ENCODE measurements around the gene TRUB1.

Gene TRUB1

GRCh38 chr10:114982989-114983388 is 45.0 kb downstream of the TRUB1 start:
- no peak for DNase-seq (ENCODE audit: low read depth)

- DNase-seq (ENCODE audit: low read depth): no peak
These were observed 50.0 kb downstream of the TRUB1 start for GRCh38 chr10:114987995-114988394.

- no peak for DNase-seq (ENCODE audit: low read depth)
These were observed 52.6 kb downstream of the TRUB1 start for GRCh38 chr10:114990586-114990985.

- no peak for DNase-seq (ENCODE audit: low read depth)
These were observed 53.0 kb downstream of the TRUB1 start for GRCh38 chr10:114990991-114991390.

GRCh38 chr10:114992189-114992775 is 54.3 kb downstream of the TRUB1 start:
- no peak for DNase-seq (ENCODE audit: low read depth)

- DNase-seq (ENCODE audit: low read depth): no peak
These were observed 57.7 kb downstream of the TRUB1 start for GRCh38 chr10:114995468-114996247.

GRCh38 chr10:114996542-114996941 is 58.5 kb downstream of the TRUB1 start:
- no peak for DNase-seq (ENCODE audit: low read depth)

GRCh38 chr10:114998993-114999392 is 61.0 kb downstream of the TRUB1 start:
- DNase-seq (ENCODE audit: low read depth): no peak

- DNase-seq (ENCODE audit: low read depth): no peak
These were observed 63.7 kb downstream of the TRUB1 start for GRCh38 chr10:115001506-115002381.

- no peak for DNase-seq (ENCODE audit: low read depth)
These were observed 65.4 kb downstream of the TRUB1 start for GRCh38 chr10:115003396-115003795.

- no peak for DNase-seq (ENCODE audit: low read depth)
These were observed 66.4 kb downstream of the TRUB1 start for GRCh38 chr10:115004236-115004862.

- no peak for DNase-seq (ENCODE audit: low read depth)
These were observed 67.8 kb downstream of the TRUB1 start for GRCh38 chr10:115005771-115006170.

GRCh38 chr10:115018185-115018931 is 80.4 kb downstream of the TRUB1 start:
- DNase-seq (ENCODE audit: low read depth): no peak

GRCh38 chr10:115020449-115020848 is 82.5 kb downstream of the TRUB1 start:
- DNase-seq (ENCODE audit: low read depth): no peak

- no peak for DNase-seq (ENCODE audit: low read depth)
These were observed 84.7 kb downstream of the TRUB1 start for GRCh38 chr10:115022733-115023132.

GRCh38 chr10:115023715-115024114 is 85.7 kb downstream of the TRUB1 start:
- DNase-seq (ENCODE audit: low read depth): no peak

- DNase-seq (ENCODE audit: low read depth): no peak
These were observed 86.4 kb downstream of the TRUB1 start for GRCh38 chr10:115024371-115024770.

GRCh38 chr10:115026056-115026745 is 88.2 kb downstream of the TRUB1 start:
- DNase-seq (ENCODE audit: low read depth): no peak

GRCh38 chr10:115026746-115027140 is 88.7 kb downstream of the TRUB1 start:
- no peak for DNase-seq (ENCODE audit: low read depth)

Data from HS-5 (cell line).